ENCODE measurements around the gene PLAC8L1. TPM values are rescaled to one million over a fixed set of nuclear protein-coding genes. Genes with fewer than 3 reads are reported as not detected.
"Not testable (repeated sequence)": the region's sequence is repeated elsewhere in the genome, so short reads cannot be mapped to it uniquely, and the experiment has no call there.

PLAC8L1 gene
- total RNA-seq, 4 donors from 2014 or later = not detected

GRCh38 chr5:146124580-146124979 is 19.2 kb upstream of the PLAC8L1 start:
- H3K27ac ChIP-seq = no peak overlapping the region
- no peak for DNase-seq
- peaks cover 8 to 16% of the 10 kb centered on the region in 2 donors for H3K36me3 ChIP-seq
- H3K4me3 ChIP-seq (replicated peaks in 1 of 3) = no peak overlapping the region
- no peaks in the 10 kb centered on the region for H3K27me3 ChIP-seq
- no peaks in the 10 kb centered on the region for H3K9me3 ChIP-seq
- WGBS, 2 donors = 82 to 84% methylated on average over 2 of the region's 2 CpGs
- intact Hi-C loops (cut with DNase I) = loop anchor here (10.0 kb wide), 1 partner anchor 450 kb away; no protein-coding TSS in a partner anchor
- TF ChIP-seq POLR2A (IDR thresholded peaks at IDR 0.05) (no peak), CTCF (IDR thresholded peaks at IDR 0.05) (no peak)
- H3K4me1 ChIP-seq = no peaks in the 10 kb centered on the region

GRCh38 chr5:146121451-146121850 is 16.1 kb upstream of the PLAC8L1 start:
- WGBS, 2 donors = 96 to 97% methylated on average over 1 of the region's 1 CpG
- DNase-seq; H3K9me3 ChIP-seq; H3K36me3 ChIP-seq; H3K27me3 ChIP-seq; H3K27ac ChIP-seq; H3K4me3 ChIP-seq (replicated peaks in 1 of 3): not testable (repeated sequence)
- peaks cover 0 to 13% of the 10 kb centered on the region in 2 donors for H3K4me1 ChIP-seq
- intact Hi-C loops (cut with DNase I) = loop anchor here (10.0 kb wide), 1 partner anchor 447 kb away; no protein-coding TSS in a partner anchor

- Histone ChIP-seq H3K27me3 (no peaks in the 10 kb centered on the region), H3K36me3 (peaks cover 7 to 10% of the 10 kb centered on the region in 2 donors), H3K27ac (no peak overlapping the region), H3K4me1 (peaks cover 0 to 13% of the 10 kb centered on the region in 2 donors), H3K4me3 (replicated peaks in 1 of 3) (no peak overlapping the region), H3K9me3 (no peaks in the 10 kb centered on the region)
- DNase-seq = no peak
- no peak for TF ChIP-seq CTCF (IDR thresholded peaks at IDR 0.05)
- TF ChIP-seq POLR2A (IDR thresholded peaks at IDR 0.05) = no peak
- intact Hi-C loops (cut with DNase I) = no loop called here
These were observed 12.9 kb upstream of the PLAC8L1 start for GRCh38 chr5:146118322-146118721.

GRCh38 chr5:146117216-146117615 is 11.8 kb upstream of the PLAC8L1 start:
- H3K27me3 ChIP-seq; H3K9me3 ChIP-seq; H3K4me3 ChIP-seq (replicated peaks in 1 of 3); intact Hi-C loops (cut with DNase I); H3K36me3 ChIP-seq: not testable (repeated sequence)
- DNase-seq = peak; percentile 30 to 58
- peaks cover 0 to 13% of the 10 kb centered on the region in 2 donors for H3K4me1 ChIP-seq
- H3K27ac ChIP-seq = peak overlapping the region in 1 of 3 donors; percentile 19
- 57 to 62% methylated on average over 2 of the region's 2 CpGs for WGBS, 2 donors

GRCh38 chr5:146116361-146116760 is 11.0 kb upstream of the PLAC8L1 start:
- Histone ChIP-seq H3K4me3 (replicated peaks in 1 of 3) (no peak overlapping the region), H3K4me1 (peaks cover 0 to 13% of the 10 kb centered on the region in 2 donors), H3K36me3 (peaks cover 7 to 10% of the 10 kb centered on the region in 2 donors), H3K27ac (peak overlapping the region in 1 of 3 donors; percentile 15), H3K9me3 (no peaks in the 10 kb centered on the region), H3K27me3 (no peaks in the 10 kb centered on the region)
- WGBS, 2 donors = 87% methylated on average over 2 of the region's 2 CpGs
- intact Hi-C loops (cut with DNase I) = no loop called here
- no peak for TF ChIP-seq POLR2A (IDR thresholded peaks at IDR 0.05)
- no peak for TF ChIP-seq CTCF (IDR thresholded peaks at IDR 0.05)
- no peak for DNase-seq

- Histone ChIP-seq H3K36me3 (peaks cover 0 to 4% of the 10 kb centered on the region in 2 donors), H3K4me1 (peaks cover 0 to 8% of the 10 kb centered on the region in 2 donors), H3K27me3 (no peaks in the 10 kb centered on the region), H3K9me3 (no peaks in the 10 kb centered on the region), H3K27ac (no peak overlapping the region), H3K4me3 (replicated peaks in 1 of 3) (no peak overlapping the region)
- DNase-seq = no peak
- intact Hi-C loops (cut with DNase I) = no loop called here
- TF ChIP-seq CTCF (IDR thresholded peaks at IDR 0.05) = no peak
- no peak for TF ChIP-seq POLR2A (IDR thresholded peaks at IDR 0.05)
- 84 to 99% methylated on average over 5 of the region's 5 CpGs for WGBS, 2 donors
These were observed 7.1 kb upstream of the PLAC8L1 start for GRCh38 chr5:146112476-146112875.
